Loucy (cell line): ENCODE measurements around the gene ZC3H12C.

Source experiments
- H2AFZ ChIP-seq: fragments of 200-600 bp; sonication (generic); 2 replicates; pipeline ENCODE4 v1.6.0; 2016; ENCODE audit warnings: antibody characterized with exemption, mild to moderate bottlenecking, low read length, moderate library complexity
- H3F3A ChIP-seq: fragments of 200-600 bp; 2 replicates; pipeline ENCODE4 v1.6.0; 2016; ENCODE audit warnings: antibody characterized with exemption, low read depth, mild to moderate bottlenecking
- H3K27me3 ChIP-seq: fragments of 200-600 bp; sonication (generic); 2 replicates; pipeline ENCODE4 v1.6.1; 2014; ENCODE audit warnings: low read length, mild to moderate bottlenecking; ENCODE audit not compliant: insufficient read depth, poor library complexity, severe bottlenecking
- H3K36me3 ChIP-seq: fragments of 200-600 bp; sonication (generic); 2 replicates; pipeline ENCODE4 v1.6.1; 2016; ENCODE audit warnings: low read length; ENCODE audit not compliant: insufficient read depth
- H3K4me1 ChIP-seq: fragments of 200-600 bp; sonication (generic); 2 replicates; pipeline ENCODE4 v1.5.1; 2014; ENCODE audit warnings: low read length, mild to moderate bottlenecking; ENCODE audit not compliant: insufficient read depth, poor library complexity, severe bottlenecking
- H3K4me2 ChIP-seq: fragments of 200-600 bp; sonication (generic); 2 replicates; pipeline ENCODE4 v1.6.0; 2014; ENCODE audit warnings: antibody characterized with exemption, low read length, low read depth, mild to moderate bottlenecking; ENCODE audit not compliant: poor library complexity, severe bottlenecking
- H3K4me3 ChIP-seq: fragments of 200-600 bp; sonication (generic); 2 replicates; pipeline ENCODE4 v1.5.1; 2014; ENCODE audit warnings: low read length, mild to moderate bottlenecking, mixed read lengths; ENCODE audit not compliant: poor library complexity, severe bottlenecking
- H3K79me2 ChIP-seq: fragments of 200-600 bp; sonication (generic); 2 replicates; pipeline ENCODE4 v1.6.1; 2014; ENCODE audit warnings: low read length; ENCODE audit not compliant: insufficient read depth
- H3K9ac ChIP-seq: fragments of 200-600 bp; sonication (generic); 2 replicates; pipeline ENCODE4 v1.6.0; 2014; ENCODE audit warnings: mild to moderate bottlenecking, low read depth, low read length, moderate library complexity; ENCODE audit not compliant: poor library complexity, severe bottlenecking
- H3K9me2 ChIP-seq: fragments of 200-600 bp; sonication (generic); replicated peaks from 2 replicates; pipeline ENCODE4 v1.6.1; 2016; ENCODE audit warnings: low read depth, low read length, mixed read lengths
- H3K9me3 ChIP-seq: fragments of 200-600 bp; sonication (generic); 2 replicates; pipeline ENCODE4 v1.6.1; 2014; ENCODE audit warnings: mild to moderate bottlenecking, antibody characterized with exemption, low read length, low read depth; ENCODE audit not compliant: insufficient read depth
- H4K20me1 ChIP-seq: fragments of 200-600 bp; sonication (generic); 2 replicates; pipeline ENCODE4 v1.6.0; 2014; ENCODE audit warnings: antibody characterized with exemption, low read length, mild to moderate bottlenecking; ENCODE audit not compliant: insufficient read depth, poor library complexity, severe bottlenecking
- EZH2phosphoT487 ChIP-seq: fragments of 200-600 bp; IDR thresholded peaks from 2 replicates; pipeline ENCODE4 v1.6.1; 2018; ENCODE audit warnings: antibody characterized with exemption, mild to moderate bottlenecking, moderate library complexity, borderline replicate concordance
- TF ChIP-seq, protein P1 (sequence below): fragments of 200-600 bp; sonication (generic); conservative IDR thresholded peaks from 2 replicates; pipeline ENCODE4 v1.5.1; 2014; ENCODE audit warnings: mild to moderate bottlenecking, antibody characterized with exemption, low read length

Gene ZC3H12C

GRCh38 chr11:110165039-110165925 is 72.1 kb downstream of the ZC3H12C start:
- Histone ChIP-seq H3K9ac (no peak overlapping the region), H3K9me2 (no peaks in the 10 kb centered on the region), H3K4me2 (no peak overlapping the region), H4K20me1 (no peaks in the 10 kb centered on the region), H3K4me1 (no peaks in the 10 kb centered on the region), H3K27me3 (no peaks in the 10 kb centered on the region), H3K4me3 (no peak overlapping the region), H3F3A (no peaks in the 10 kb centered on the region), H3K79me2 (no peaks in the 10 kb centered on the region), H2AFZ (no peak overlapping the region), H3K9me3 (no peaks in the 10 kb centered on the region), H3K36me3 (no peaks in the 10 kb centered on the region)
- TF ChIP-seq, protein P1, sequence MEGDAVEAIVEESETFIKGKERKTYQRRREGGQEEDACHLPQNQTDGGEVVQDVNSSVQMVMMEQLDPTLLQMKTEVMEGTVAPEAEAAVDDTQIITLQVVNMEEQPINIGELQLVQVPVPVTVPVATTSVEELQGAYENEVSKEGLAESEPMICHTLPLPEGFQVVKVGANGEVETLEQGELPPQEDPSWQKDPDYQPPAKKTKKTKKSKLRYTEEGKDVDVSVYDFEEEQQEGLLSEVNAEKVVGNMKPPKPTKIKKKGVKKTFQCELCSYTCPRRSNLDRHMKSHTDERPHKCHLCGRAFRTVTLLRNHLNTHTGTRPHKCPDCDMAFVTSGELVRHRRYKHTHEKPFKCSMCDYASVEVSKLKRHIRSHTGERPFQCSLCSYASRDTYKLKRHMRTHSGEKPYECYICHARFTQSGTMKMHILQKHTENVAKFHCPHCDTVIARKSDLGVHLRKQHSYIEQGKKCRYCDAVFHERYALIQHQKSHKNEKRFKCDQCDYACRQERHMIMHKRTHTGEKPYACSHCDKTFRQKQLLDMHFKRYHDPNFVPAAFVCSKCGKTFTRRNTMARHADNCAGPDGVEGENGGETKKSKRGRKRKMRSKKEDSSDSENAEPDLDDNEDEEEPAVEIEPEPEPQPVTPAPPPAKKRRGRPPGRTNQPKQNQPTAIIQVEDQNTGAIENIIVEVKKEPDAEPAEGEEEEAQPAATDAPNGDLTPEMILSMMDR: no peak
- TF ChIP-seq EZH2phosphoT487: no peak

DNA sequence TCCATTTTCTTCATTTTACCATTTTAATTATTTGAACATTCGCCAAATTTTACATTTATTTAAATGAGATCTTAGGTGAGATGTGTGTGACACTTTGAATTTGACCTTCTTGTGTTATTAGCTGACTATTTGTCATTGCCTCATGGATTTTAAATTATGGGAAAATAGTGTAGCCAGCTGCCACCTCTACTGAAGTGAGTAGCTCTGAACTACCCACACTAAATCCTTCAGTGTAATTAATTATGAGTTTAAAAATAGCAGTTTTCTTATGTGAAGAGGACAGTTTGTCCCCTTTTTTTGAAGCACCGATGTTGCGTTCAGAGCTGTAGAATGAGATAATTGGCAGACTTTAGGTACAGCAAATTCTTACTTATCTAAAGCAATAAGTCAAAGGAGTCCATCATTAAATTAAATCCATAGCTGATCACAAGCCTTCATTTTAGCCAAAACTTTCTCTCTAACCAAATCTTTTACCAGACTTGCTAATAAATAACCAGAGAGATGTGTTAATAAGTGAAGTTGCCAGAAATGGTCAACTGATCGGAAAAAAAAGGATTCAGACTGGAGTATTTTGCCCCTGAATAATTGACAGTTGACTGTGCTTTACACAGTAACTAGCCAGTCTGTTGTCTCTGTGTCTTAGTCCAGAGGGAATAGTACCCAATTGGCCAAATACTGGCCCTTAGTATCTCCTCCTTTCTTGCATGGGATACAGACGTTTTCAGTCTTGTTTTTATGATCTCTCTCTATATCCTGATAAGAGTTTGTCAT is 75.0 kb downstream of the ZC3H12C start:
- no peaks in the 10 kb centered on the region for H3K9me2 ChIP-seq
- H3K36me3 ChIP-seq: no peaks in the 10 kb centered on the region
- no peaks in the 10 kb centered on the region for H3K27me3 ChIP-seq
- H3K9ac ChIP-seq: no peak overlapping the region
- no peaks in the 10 kb centered on the region for H3K9me3 ChIP-seq
- no peaks in the 10 kb centered on the region for H3F3A ChIP-seq
- no peaks in the 10 kb centered on the region for H4K20me1 ChIP-seq
- H3K4me1 ChIP-seq: no peaks in the 10 kb centered on the region
- no peaks in the 10 kb centered on the region for H3K79me2 ChIP-seq
- no peak overlapping the region for H3K4me3 ChIP-seq
- no peak for TF ChIP-seq EZH2phosphoT487
- TF ChIP-seq, protein P1: no peak
- no peak overlapping the region for H2AFZ ChIP-seq
- H3K4me2 ChIP-seq: no peak overlapping the region

DNA sequence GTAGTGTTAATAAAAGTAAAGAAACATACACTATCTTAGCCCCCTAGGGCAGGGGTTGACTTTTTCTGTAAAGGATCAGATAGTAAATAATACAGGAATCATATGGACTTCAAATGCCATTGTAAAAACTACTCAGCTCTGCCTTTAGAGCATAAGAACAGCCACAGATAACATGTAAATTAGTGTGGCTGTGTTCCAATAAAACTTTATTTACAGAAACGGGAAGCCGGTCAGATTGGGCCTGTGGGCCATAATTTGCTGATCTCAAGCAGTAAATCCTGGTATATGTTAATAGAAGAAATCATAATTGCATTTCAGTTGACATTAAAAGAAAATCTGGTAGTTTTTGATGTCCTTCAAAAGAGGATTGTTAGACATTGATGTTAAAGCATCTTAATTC is 76.5 kb downstream of the ZC3H12C start:
- TF ChIP-seq EZH2phosphoT487: no peak
- TF ChIP-seq, protein P1: no peak
- no peak overlapping the region for H3K4me3 ChIP-seq

More for the DNA sequence above, 76.5 kb downstream of the ZC3H12C start:
- Histone ChIP-seq H4K20me1 (no peaks in the 10 kb centered on the region), H3K79me2 (no peaks in the 10 kb centered on the region), H3K27me3 (no peaks in the 10 kb centered on the region), H3K4me2 (no peak overlapping the region), H2AFZ (no peak overlapping the region), H3K36me3 (no peaks in the 10 kb centered on the region), H3K4me1 (no peaks in the 10 kb centered on the region), H3K9me2 (no peaks in the 10 kb centered on the region), H3K9me3 (no peaks in the 10 kb centered on the region), H3K9ac (no peak overlapping the region), H3F3A (no peaks in the 10 kb centered on the region)
